ENCODE measurements around the gene CDS2.

The CDS2 gene

GRCh38 chr20:5197847-5198650 lies 71.2 kb downstream of the CDS2 start:
- DNase-seq (ENCODE audit: low spot score) = no peak
- in situ Hi-C loops (cut with MboI; ENCODE audit: low pct_unique_long_range_greater_than_20kb, low sequenced_read_pairs, unreplicated experiment) = no loop called here
- no peak for TF ChIP-seq CTCF (IDR thresholded peaks at IDR 0.05; ENCODE audit: extremely low read depth, insufficient read depth, missing control alignments)

- DNase-seq (ENCODE audit: low spot score) = no peak
- in situ Hi-C loops (cut with MboI; ENCODE audit: low pct_unique_long_range_greater_than_20kb, low sequenced_read_pairs, unreplicated experiment) = no loop called here
- no peak for TF ChIP-seq CTCF (IDR thresholded peaks at IDR 0.05; ENCODE audit: extremely low read depth, insufficient read depth, missing control alignments)
Measured at GRCh38 chr20:5198651-5198924, 71.8 kb downstream of the CDS2 start.

GRCh38 chr20:5203380-5203779 lies 76.6 kb downstream of the CDS2 start:
- DNase-seq (ENCODE audit: low spot score) = no peak
- in situ Hi-C loops (cut with MboI; ENCODE audit: low pct_unique_long_range_greater_than_20kb, low sequenced_read_pairs, unreplicated experiment) = no loop called here
- no peak for TF ChIP-seq CTCF (IDR thresholded peaks at IDR 0.05; ENCODE audit: extremely low read depth, insufficient read depth, missing control alignments)

- DNase-seq (ENCODE audit: low spot score) = peak; percentile 80
- in situ Hi-C loops (cut with MboI; ENCODE audit: low pct_unique_long_range_greater_than_20kb, low sequenced_read_pairs, unreplicated experiment) = no loop called here
- peak; percentile 92 for TF ChIP-seq CTCF (IDR thresholded peaks at IDR 0.05; ENCODE audit: extremely low read depth, insufficient read depth, missing control alignments)
Measured at GRCh38 chr20:5205348-5206210, 78.8 kb downstream of the CDS2 start.

GRCh38 chr20:5207138-5207537 lies 80.3 kb downstream of the CDS2 start:
- in situ Hi-C loops (cut with MboI; ENCODE audit: low pct_unique_long_range_greater_than_20kb, low sequenced_read_pairs, unreplicated experiment) = no loop called here
- no peak for TF ChIP-seq CTCF (IDR thresholded peaks at IDR 0.05; ENCODE audit: extremely low read depth, insufficient read depth, missing control alignments)
- DNase-seq (ENCODE audit: low spot score) = no peak

- no peak for DNase-seq (ENCODE audit: low spot score)
- in situ Hi-C loops (cut with MboI; ENCODE audit: low pct_unique_long_range_greater_than_20kb, low sequenced_read_pairs, unreplicated experiment) = no loop called here
- no peak for TF ChIP-seq CTCF (IDR thresholded peaks at IDR 0.05; ENCODE audit: extremely low read depth, insufficient read depth, missing control alignments)
Measured at GRCh38 chr20:5211803-5212714, 85.3 kb downstream of the CDS2 start.
